Measurements from ENCODE around the gene AGPAT4. TPM values are rescaled to one million over a fixed set of nuclear protein-coding genes. Genes with fewer than 3 reads are reported as not detected.

Gene AGPAT4
- total RNA-seq, 1 experiment from 2014 or later, result 15.5 TPM

DNA sequence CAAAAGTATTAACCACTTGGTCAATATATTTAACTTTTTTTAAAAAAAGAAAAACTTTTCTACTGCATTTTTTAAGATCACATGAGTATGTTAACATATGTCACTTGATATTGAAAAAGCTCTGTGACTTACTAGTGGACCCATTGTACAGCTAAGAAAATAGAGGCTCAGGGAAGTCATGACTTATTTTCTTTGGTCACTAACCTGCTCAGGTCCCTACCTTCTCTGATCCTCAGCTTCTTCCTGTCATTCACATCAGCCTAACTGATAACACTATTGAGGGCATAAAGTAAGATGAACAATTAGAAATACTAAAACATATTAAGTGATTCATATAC, 19.8 kb downstream of the AGPAT4 start:
- ATAC-seq, result no peak
- DNase-seq (ENCODE audit: low read depth, low spot score), result no peak
- no peak overlapping the region for H3K27ac ChIP-seq (ENCODE audit: low read depth, low read length)
- POLR2A ChIA-PET, result no interaction called here
- BruUV-seq (replicated peaks), result no TSS peak
- H3K9ac ChIP-seq (ENCODE audit: low read length), result no peak overlapping the region
- H2AFZ ChIP-seq (ENCODE audit: low read depth, low read length, poor library complexity, severe bottlenecking), result no peak overlapping the region
- intact Hi-C loops (cut with micrococcal nuclease), result no loop called here
- no peaks in the 10 kb centered on the region for H3K9me2 ChIP-seq (ENCODE audit: insufficient read depth)
- no peaks in the 10 kb centered on the region for H3K9me3 ChIP-seq (ENCODE audit: control insufficient read depth in 1 of 2, insufficient read depth in 1 of 2, low read depth in 1 of 2, low read length in 2 of 2)
- no peaks in the 10 kb centered on the region for H4K20me1 ChIP-seq (ENCODE audit: insufficient read depth)
- H3K4me1 ChIP-seq (ENCODE audit: control insufficient read depth in 1 of 2, insufficient read depth in 2 of 2, low read length in 2 of 2), result no peaks in the 10 kb centered on the region; a peak in 1 of 4 replicates
- no peaks in the 10 kb centered on the region for H3K36me3 ChIP-seq (ENCODE audit: control insufficient read depth in 1 of 2, insufficient read depth in 2 of 2, low read length in 2 of 2)
- no peak for TF ChIP-seq SRF (IDR thresholded peaks at IDR 0.05; ENCODE audit: low read depth)
- no peak for TF ChIP-seq YY1 (IDR thresholded peaks at IDR 0.05; ENCODE audit: extremely low read depth, insufficient replicate concordance, low read depth, low read length)
- TF ChIP-seq FOSL1 (IDR thresholded peaks at IDR 0.05; ENCODE audit: low read depth), result no peak
- TF ChIP-seq EZH2phosphoT487 (IDR thresholded peaks at IDR 0.05; ENCODE audit: borderline replicate concordance), result no peak
- no peak for TF ChIP-seq EGR1 (IDR thresholded peaks at IDR 0.05; ENCODE audit: low read depth)
- TF ChIP-seq TCF7L2 (IDR thresholded peaks at IDR 0.05; ENCODE audit: borderline replicate concordance, extremely low read depth, insufficient read depth, insufficient read length), result no peak
- TF ChIP-seq, protein P1, sequence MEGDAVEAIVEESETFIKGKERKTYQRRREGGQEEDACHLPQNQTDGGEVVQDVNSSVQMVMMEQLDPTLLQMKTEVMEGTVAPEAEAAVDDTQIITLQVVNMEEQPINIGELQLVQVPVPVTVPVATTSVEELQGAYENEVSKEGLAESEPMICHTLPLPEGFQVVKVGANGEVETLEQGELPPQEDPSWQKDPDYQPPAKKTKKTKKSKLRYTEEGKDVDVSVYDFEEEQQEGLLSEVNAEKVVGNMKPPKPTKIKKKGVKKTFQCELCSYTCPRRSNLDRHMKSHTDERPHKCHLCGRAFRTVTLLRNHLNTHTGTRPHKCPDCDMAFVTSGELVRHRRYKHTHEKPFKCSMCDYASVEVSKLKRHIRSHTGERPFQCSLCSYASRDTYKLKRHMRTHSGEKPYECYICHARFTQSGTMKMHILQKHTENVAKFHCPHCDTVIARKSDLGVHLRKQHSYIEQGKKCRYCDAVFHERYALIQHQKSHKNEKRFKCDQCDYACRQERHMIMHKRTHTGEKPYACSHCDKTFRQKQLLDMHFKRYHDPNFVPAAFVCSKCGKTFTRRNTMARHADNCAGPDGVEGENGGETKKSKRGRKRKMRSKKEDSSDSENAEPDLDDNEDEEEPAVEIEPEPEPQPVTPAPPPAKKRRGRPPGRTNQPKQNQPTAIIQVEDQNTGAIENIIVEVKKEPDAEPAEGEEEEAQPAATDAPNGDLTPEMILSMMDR (IDR thresholded peaks at IDR 0.05 in 2 of 3, conservative IDR thresholded peaks at IDR 0.05 in 1 of 3; ENCODE audit: borderline replicate concordance in 1 of 3, insufficient read depth in 1 of 3, low read depth in 2 of 3, low read length in 2 of 3), result no peak
- TF ChIP-seq, protein P2, sequence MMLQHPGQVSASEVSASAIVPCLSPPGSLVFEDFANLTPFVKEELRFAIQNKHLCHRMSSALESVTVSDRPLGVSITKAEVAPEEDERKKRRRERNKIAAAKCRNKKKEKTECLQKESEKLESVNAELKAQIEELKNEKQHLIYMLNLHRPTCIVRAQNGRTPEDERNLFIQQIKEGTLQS (IDR thresholded peaks at IDR 0.05), result no peak
- TF ChIP-seq, protein P3, sequence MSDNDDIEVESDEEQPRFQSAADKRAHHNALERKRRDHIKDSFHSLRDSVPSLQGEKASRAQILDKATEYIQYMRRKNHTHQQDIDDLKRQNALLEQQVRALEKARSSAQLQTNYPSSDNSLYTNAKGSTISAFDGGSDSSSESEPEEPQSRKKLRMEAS (IDR thresholded peaks at IDR 0.05), result no peak
- TF ChIP-seq, protein P4, sequence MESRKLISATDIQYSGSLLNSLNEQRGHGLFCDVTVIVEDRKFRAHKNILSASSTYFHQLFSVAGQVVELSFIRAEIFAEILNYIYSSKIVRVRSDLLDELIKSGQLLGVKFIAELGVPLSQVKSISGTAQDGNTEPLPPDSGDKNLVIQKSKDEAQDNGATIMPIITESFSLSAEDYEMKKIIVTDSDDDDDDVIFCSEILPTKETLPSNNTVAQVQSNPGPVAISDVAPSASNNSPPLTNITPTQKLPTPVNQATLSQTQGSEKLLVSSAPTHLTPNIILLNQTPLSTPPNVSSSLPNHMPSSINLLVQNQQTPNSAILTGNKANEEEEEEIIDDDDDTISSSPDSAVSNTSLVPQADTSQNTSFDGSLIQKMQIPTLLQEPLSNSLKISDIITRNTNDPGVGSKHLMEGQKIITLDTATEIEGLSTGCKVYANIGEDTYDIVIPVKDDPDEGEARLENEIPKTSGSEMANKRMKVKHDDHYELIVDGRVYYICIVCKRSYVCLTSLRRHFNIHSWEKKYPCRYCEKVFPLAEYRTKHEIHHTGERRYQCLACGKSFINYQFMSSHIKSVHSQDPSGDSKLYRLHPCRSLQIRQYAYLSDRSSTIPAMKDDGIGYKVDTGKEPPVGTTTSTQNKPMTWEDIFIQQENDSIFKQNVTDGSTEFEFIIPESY (IDR thresholded peaks at IDR 0.05; ENCODE audit: extremely low read depth, insufficient replicate concordance, low read length), result no peak
- TF ChIP-seq CBX3 (IDR thresholded peaks at IDR 0.05; ENCODE audit: low read depth), result no peak
- TF ChIP-seq CEBPB (IDR thresholded peaks at IDR 0.05; ENCODE audit: low read depth), result no peak
- no peak for TF ChIP-seq SIN3A (IDR thresholded peaks at IDR 0.05; ENCODE audit: low read depth)
- no peak for TF ChIP-seq POLR2AphosphoS5 (IDR thresholded peaks at IDR 0.05; ENCODE audit: low read depth, low read length)
- no peak for TF ChIP-seq ZFX (IDR thresholded peaks at IDR 0.05)
- TF ChIP-seq RAD21 (IDR thresholded peaks at IDR 0.05; ENCODE audit: low read depth), result no peak
- no peak for TF ChIP-seq ZNF274 (IDR thresholded peaks at IDR 0.05; ENCODE audit: low read depth, low read length)
- TF ChIP-seq, protein P5, sequence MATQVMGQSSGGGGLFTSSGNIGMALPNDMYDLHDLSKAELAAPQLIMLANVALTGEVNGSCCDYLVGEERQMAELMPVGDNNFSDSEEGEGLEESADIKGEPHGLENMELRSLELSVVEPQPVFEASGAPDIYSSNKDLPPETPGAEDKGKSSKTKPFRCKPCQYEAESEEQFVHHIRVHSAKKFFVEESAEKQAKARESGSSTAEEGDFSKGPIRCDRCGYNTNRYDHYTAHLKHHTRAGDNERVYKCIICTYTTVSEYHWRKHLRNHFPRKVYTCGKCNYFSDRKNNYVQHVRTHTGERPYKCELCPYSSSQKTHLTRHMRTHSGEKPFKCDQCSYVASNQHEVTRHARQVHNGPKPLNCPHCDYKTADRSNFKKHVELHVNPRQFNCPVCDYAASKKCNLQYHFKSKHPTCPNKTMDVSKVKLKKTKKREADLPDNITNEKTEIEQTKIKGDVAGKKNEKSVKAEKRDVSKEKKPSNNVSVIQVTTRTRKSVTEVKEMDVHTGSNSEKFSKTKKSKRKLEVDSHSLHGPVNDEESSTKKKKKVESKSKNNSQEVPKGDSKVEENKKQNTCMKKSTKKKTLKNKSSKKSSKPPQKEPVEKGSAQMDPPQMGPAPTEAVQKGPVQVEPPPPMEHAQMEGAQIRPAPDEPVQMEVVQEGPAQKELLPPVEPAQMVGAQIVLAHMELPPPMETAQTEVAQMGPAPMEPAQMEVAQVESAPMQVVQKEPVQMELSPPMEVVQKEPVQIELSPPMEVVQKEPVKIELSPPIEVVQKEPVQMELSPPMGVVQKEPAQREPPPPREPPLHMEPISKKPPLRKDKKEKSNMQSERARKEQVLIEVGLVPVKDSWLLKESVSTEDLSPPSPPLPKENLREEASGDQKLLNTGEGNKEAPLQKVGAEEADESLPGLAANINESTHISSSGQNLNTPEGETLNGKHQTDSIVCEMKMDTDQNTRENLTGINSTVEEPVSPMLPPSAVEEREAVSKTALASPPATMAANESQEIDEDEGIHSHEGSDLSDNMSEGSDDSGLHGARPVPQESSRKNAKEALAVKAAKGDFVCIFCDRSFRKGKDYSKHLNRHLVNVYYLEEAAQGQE (IDR thresholded peaks at IDR 0.05; ENCODE audit: low read depth), result no peak
- TF ChIP-seq JUND (IDR thresholded peaks at IDR 0.05), result no peak
- H3K79me2 ChIP-seq (ENCODE audit: insufficient read depth, low read length), result no peaks in the 10 kb centered on the region
- RAD21 ChIA-PET (ENCODE audit: low non-redundant PET in 1 of 2, low total read pairs in 2 of 2, uncharacterized antibody in 2 of 2, unreplicated experiment in 2 of 2), result no interaction called here
- no peak overlapping the region for H3K4me3 ChIP-seq (replicated peaks in 1 of 2; ENCODE audit: low read depth in 1 of 2, low read length in 2 of 2)
- H3K4me2 ChIP-seq (ENCODE audit: low read length), result no peak overlapping the region
- CTCF ChIA-PET, result no interaction called here
- no peaks in the 10 kb centered on the region for H3K27me3 ChIP-seq (ENCODE audit: insufficient read depth, low read length)

Measured in HCT116 (cell line).